Sigmoid colon (tissue), 4 donors: ENCODE measurements around the gene TNFRSF11A.

Experiments
- CTCF ChIP-seq, 4 experiments: fragments of 450-650 bp in 3 of 4; fragments of 200-600 bp in 1 of 4; IDR thresholded peaks; one replicate each; pipeline ENCODE4 v1.5.1; 2016 to 2019; ENCODE audit warnings: antibody characterized with exemption in 4 of 4, mild to moderate bottlenecking in 3 of 4, moderate library complexity in 2 of 4
- EP300 ChIP-seq, 4 donors: sonication (generic); formaldehyde crosslinking; IDR thresholded peaks; one replicate each; pipeline ENCODE4 v1.6.1; 2017; ENCODE audit warnings: antibody characterized with exemption in 4 of 4
- POLR2A ChIP-seq, 2 donors: fragments of 450-650 bp; IDR thresholded peaks; one replicate each; pipeline ENCODE4 v1.6.1; 2016; ENCODE audit warnings: antibody characterized with exemption in 2 of 2, mild to moderate bottlenecking in 2 of 2, moderate library complexity in 2 of 2

- TF ChIP-seq CTCF (IDR thresholded peaks at IDR 0.05), result no peak
- no peak for TF ChIP-seq POLR2A (IDR thresholded peaks at IDR 0.05)
- no peak for TF ChIP-seq EP300 (IDR thresholded peaks at IDR 0.05)
These were observed 37.1 kb upstream of the TNFRSF11A start for GRCh38 chr18:62287781-62288664.
